ENCODE data around the gene RPAP3. TPM values are rescaled to one million over a fixed set of nuclear protein-coding genes. Genes with fewer than 3 reads are reported as not detected.

Gene RPAP3
- total and polyA plus RNA-seq, 9 of the 15 experiments (the other 6 are each of a cell fraction or from before 2014, with no cell fraction given), result 40.0 to 92.1 (median 54.1) TPM

GRCh38 chr12:47612953-47613352, 92.9 kb downstream of the RPAP3 start (continued):
- TF ChIP-seq, protein P1, sequence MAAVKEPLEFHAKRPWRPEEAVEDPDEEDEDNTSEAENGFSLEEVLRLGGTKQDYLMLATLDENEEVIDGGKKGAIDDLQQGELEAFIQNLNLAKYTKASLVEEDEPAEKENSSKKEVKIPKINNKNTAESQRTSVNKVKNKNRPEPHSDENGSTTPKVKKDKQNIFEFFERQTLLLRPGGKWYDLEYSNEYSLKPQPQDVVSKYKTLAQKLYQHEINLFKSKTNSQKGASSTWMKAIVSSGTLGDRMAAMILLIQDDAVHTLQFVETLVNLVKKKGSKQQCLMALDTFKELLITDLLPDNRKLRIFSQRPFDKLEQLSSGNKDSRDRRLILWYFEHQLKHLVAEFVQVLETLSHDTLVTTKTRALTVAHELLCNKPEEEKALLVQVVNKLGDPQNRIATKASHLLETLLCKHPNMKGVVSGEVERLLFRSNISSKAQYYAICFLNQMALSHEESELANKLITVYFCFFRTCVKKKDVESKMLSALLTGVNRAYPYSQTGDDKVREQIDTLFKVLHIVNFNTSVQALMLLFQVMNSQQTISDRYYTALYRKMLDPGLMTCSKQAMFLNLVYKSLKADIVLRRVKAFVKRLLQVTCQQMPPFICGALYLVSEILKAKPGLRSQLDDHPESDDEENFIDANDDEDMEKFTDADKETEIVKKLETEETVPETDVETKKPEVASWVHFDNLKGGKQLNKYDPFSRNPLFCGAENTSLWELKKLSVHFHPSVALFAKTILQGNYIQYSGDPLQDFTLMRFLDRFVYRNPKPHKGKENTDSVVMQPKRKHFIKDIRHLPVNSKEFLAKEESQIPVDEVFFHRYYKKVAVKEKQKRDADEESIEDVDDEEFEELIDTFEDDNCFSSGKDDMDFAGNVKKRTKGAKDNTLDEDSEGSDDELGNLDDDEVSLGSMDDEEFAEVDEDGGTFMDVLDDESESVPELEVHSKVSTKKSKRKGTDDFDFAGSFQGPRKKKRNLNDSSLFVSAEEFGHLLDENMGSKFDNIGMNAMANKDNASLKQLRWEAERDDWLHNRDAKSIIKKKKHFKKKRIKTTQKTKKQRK (IDR thresholded peaks at IDR 0.05; ENCODE audit: borderline replicate concordance, low read depth, low read length), result peak; percentile 51; the same call in 1 of the 2 replicates
- no peak for TF ChIP-seq NR2F6 (CRISPR knock-in tag; IDR thresholded peaks at IDR 0.05)
- peak; percentile 89 for TF ChIP-seq CBX5 (IDR thresholded peaks at IDR 0.05; ENCODE audit: borderline replicate concordance, low read depth)
- no peak for TF ChIP-seq SETDB1 (IDR thresholded peaks at IDR 0.05; ENCODE audit: low read length)
- peak; percentile 81 for TF ChIP-seq CBX1 (IDR thresholded peaks at IDR 0.05; ENCODE audit: low read depth)
- no peak for TF ChIP-seq ELK1 (CRISPR knock-in tag; IDR thresholded peaks at IDR 0.05)
- TF ChIP-seq TRIM28 (IDR thresholded peaks at IDR 0.05), result peak; percentile 60; the same call in 1 of the 2 replicates
- no peak for TF ChIP-seq EP400 (IDR thresholded peaks at IDR 0.05)
- TF ChIP-seq PHF8 (IDR thresholded peaks at IDR 0.05; ENCODE audit: borderline replicate concordance, low read length), result no peak
- TF ChIP-seq NR1H2 (CRISPR knock-in tag; IDR thresholded peaks at IDR 0.05), result no peak
- TF ChIP-seq L3MBTL2 (IDR thresholded peaks at IDR 0.05), result no peak
- TF ChIP-seq NR2C2 (CRISPR knock-in tag; IDR thresholded peaks at IDR 0.05), result no peak
- TF ChIP-seq NR2C2 (tag; IDR thresholded peaks at IDR 0.05), result no peak
- TF ChIP-seq HDAC8 (tag; IDR thresholded peaks at IDR 0.05), result no peak
- TF ChIP-seq IRF2 (CRISPR knock-in tag; IDR thresholded peaks at IDR 0.05), result no peak
- TF ChIP-seq, protein P2, sequence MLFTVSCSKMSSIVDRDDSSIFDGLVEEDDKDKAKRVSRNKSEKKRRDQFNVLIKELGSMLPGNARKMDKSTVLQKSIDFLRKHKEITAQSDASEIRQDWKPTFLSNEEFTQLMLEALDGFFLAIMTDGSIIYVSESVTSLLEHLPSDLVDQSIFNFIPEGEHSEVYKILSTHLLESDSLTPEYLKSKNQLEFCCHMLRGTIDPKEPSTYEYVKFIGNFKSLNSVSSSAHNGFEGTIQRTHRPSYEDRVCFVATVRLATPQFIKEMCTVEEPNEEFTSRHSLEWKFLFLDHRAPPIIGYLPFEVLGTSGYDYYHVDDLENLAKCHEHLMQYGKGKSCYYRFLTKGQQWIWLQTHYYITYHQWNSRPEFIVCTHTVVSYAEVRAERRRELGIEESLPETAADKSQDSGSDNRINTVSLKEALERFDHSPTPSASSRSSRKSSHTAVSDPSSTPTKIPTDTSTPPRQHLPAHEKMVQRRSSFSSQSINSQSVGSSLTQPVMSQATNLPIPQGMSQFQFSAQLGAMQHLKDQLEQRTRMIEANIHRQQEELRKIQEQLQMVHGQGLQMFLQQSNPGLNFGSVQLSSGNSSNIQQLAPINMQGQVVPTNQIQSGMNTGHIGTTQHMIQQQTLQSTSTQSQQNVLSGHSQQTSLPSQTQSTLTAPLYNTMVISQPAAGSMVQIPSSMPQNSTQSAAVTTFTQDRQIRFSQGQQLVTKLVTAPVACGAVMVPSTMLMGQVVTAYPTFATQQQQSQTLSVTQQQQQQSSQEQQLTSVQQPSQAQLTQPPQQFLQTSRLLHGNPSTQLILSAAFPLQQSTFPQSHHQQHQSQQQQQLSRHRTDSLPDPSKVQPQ (CRISPR knock-in tag; IDR thresholded peaks at IDR 0.05; ENCODE audit: borderline replicate concordance), result no peak
- no peak for TF ChIP-seq NCOA6 (IDR thresholded peaks at IDR 0.05)
- TF ChIP-seq RFX1 (IDR thresholded peaks at IDR 0.05), result no peak
- no peak for TF ChIP-seq SMARCC2 (IDR thresholded peaks at IDR 0.05; ENCODE audit: low read depth)
- no peak for TF ChIP-seq PTBP1 (IDR thresholded peaks at IDR 0.05; ENCODE audit: low read depth, low read length)
- TF ChIP-seq ZNF274 (IDR thresholded peaks at IDR 0.05; ENCODE audit: borderline replicate concordance, low read depth, low read length), result no peak
- no peak for TF ChIP-seq NCOA4 (IDR thresholded peaks at IDR 0.05; ENCODE audit: partially characterized antibody)

Data from K562 (cell line).